ENCODE results near the gene CFAP77. TPM values are rescaled to one million over a fixed set of nuclear protein-coding genes. Genes with fewer than 3 reads are reported as not detected.

The CFAP77 gene
- polyA plus RNA-seq, 1 donor from 2014 or later: not detected

DNA sequence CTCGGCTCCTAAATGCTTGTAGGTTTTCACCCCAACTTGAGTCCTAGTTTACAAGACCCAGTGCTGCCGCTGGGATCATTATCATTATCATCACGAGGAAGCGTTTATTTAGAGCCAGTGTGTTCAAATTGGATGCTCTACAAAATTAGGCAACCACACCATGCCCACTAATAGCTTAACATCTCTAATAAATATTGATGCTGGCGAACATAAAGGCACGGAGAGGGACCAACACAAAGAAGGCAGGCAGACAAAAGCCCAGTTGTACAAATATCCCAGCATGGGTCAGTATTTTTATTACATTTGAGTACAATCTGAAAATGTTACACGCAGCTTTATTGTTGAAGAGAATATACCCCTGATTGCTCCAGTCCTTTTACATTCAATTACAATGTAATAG is 4.7 kb downstream of the CFAP77 start:
- H3K9ac ChIP-seq (ENCODE audit: low read length): no peak overlapping the region
- H3K9me3 ChIP-seq (ENCODE audit: low read length): no peaks in the 10 kb centered on the region
- no peaks in the 10 kb centered on the region for H3F3A ChIP-seq (ENCODE audit: insufficient read depth, low read length, poor library complexity, severe bottlenecking)
- TF ChIP-seq RAD21 (conservative IDR thresholded peaks at IDR 0.05): no peak
- TF ChIP-seq, protein P1, sequence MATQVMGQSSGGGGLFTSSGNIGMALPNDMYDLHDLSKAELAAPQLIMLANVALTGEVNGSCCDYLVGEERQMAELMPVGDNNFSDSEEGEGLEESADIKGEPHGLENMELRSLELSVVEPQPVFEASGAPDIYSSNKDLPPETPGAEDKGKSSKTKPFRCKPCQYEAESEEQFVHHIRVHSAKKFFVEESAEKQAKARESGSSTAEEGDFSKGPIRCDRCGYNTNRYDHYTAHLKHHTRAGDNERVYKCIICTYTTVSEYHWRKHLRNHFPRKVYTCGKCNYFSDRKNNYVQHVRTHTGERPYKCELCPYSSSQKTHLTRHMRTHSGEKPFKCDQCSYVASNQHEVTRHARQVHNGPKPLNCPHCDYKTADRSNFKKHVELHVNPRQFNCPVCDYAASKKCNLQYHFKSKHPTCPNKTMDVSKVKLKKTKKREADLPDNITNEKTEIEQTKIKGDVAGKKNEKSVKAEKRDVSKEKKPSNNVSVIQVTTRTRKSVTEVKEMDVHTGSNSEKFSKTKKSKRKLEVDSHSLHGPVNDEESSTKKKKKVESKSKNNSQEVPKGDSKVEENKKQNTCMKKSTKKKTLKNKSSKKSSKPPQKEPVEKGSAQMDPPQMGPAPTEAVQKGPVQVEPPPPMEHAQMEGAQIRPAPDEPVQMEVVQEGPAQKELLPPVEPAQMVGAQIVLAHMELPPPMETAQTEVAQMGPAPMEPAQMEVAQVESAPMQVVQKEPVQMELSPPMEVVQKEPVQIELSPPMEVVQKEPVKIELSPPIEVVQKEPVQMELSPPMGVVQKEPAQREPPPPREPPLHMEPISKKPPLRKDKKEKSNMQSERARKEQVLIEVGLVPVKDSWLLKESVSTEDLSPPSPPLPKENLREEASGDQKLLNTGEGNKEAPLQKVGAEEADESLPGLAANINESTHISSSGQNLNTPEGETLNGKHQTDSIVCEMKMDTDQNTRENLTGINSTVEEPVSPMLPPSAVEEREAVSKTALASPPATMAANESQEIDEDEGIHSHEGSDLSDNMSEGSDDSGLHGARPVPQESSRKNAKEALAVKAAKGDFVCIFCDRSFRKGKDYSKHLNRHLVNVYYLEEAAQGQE (IDR thresholded peaks at IDR 0.05; ENCODE audit: borderline replicate concordance): no peak
- no peak for TF ChIP-seq SMC3 (conservative IDR thresholded peaks at IDR 0.05; ENCODE audit: poor library complexity)
- TF ChIP-seq TAF1 (IDR thresholded peaks at IDR 0.05; ENCODE audit: low read depth): no peak
- no peak for TF ChIP-seq POLR2AphosphoS5 (IDR thresholded peaks at IDR 0.05)
- TF ChIP-seq EZH2 (IDR thresholded peaks at IDR 0.05; ENCODE audit: borderline replicate concordance, insufficient read depth, low read length, poor library complexity, severe bottlenecking): no peak
- TF ChIP-seq, protein P2, sequence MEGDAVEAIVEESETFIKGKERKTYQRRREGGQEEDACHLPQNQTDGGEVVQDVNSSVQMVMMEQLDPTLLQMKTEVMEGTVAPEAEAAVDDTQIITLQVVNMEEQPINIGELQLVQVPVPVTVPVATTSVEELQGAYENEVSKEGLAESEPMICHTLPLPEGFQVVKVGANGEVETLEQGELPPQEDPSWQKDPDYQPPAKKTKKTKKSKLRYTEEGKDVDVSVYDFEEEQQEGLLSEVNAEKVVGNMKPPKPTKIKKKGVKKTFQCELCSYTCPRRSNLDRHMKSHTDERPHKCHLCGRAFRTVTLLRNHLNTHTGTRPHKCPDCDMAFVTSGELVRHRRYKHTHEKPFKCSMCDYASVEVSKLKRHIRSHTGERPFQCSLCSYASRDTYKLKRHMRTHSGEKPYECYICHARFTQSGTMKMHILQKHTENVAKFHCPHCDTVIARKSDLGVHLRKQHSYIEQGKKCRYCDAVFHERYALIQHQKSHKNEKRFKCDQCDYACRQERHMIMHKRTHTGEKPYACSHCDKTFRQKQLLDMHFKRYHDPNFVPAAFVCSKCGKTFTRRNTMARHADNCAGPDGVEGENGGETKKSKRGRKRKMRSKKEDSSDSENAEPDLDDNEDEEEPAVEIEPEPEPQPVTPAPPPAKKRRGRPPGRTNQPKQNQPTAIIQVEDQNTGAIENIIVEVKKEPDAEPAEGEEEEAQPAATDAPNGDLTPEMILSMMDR (IDR thresholded peaks at IDR 0.05; ENCODE audit: poor library complexity, severe bottlenecking): no peak
- TF ChIP-seq MXI1 (conservative IDR thresholded peaks at IDR 0.05; ENCODE audit: poor library complexity, severe bottlenecking): no peak
- TF ChIP-seq EP300 (conservative IDR thresholded peaks at IDR 0.05; ENCODE audit: poor library complexity, severe bottlenecking): no peak
- H3K27me3 ChIP-seq (ENCODE audit: insufficient read depth, low read depth, low read length): peaks cover 86% of the 10 kb centered on the region
- no peaks in the 10 kb centered on the region for H3K9me2 ChIP-seq (ENCODE audit: insufficient read depth, low read length)
- no peaks in the 10 kb centered on the region for H4K20me1 ChIP-seq (ENCODE audit: insufficient read depth)
- no peaks in the 10 kb centered on the region for H3K79me2 ChIP-seq (replicated peaks; ENCODE audit: insufficient read depth, low read length)
- H3K4me2 ChIP-seq (ENCODE audit: low read length): no peak overlapping the region
- no peak overlapping the region for H3K4me3 ChIP-seq (ENCODE audit: low read length)
- no peaks in the 10 kb centered on the region for H3K36me3 ChIP-seq (ENCODE audit: insufficient read depth, low read length)
- H2AFZ ChIP-seq (ENCODE audit: low read depth, low read length): no peak overlapping the region
- H3K27ac ChIP-seq (ENCODE audit: low read length): no peak overlapping the region

DNA sequence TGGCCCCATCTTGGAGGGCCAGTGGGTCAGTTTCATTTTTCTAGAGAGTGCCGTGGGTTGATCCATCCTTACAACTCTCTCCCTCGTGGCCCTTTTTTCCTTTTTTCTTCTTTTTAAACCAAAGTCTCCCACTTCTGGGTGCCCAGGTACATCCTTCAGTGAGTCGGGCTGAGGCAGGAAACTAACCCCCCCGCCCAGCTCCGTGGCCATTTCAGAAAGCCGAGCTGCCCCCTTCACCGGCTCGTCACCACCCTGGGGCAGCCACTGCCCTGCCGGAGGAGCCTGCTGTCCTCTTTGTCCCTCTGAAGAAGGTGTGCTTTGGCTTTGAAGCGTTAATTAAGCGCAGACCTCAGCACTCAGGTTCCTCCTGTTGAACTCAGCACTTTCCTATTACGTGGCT is 5.2 kb downstream of the CFAP77 start:
- no peak overlapping the region for H3K27ac ChIP-seq (ENCODE audit: low read length)
- H3K9me3 ChIP-seq (ENCODE audit: low read length): no peaks in the 10 kb centered on the region
- no peaks in the 10 kb centered on the region for H3K36me3 ChIP-seq (ENCODE audit: insufficient read depth, low read length)
- no peak overlapping the region for H3K9ac ChIP-seq (ENCODE audit: low read length)
- H3K79me2 ChIP-seq (replicated peaks; ENCODE audit: insufficient read depth, low read length): no peaks in the 10 kb centered on the region
- no peak for TF ChIP-seq RAD21 (conservative IDR thresholded peaks at IDR 0.05)
- TF ChIP-seq MXI1 (conservative IDR thresholded peaks at IDR 0.05; ENCODE audit: poor library complexity, severe bottlenecking): no peak
- no peak for TF ChIP-seq TAF1 (IDR thresholded peaks at IDR 0.05; ENCODE audit: low read depth)
- TF ChIP-seq POLR2AphosphoS5 (IDR thresholded peaks at IDR 0.05): no peak
- no peak for TF ChIP-seq SMC3 (conservative IDR thresholded peaks at IDR 0.05; ENCODE audit: poor library complexity)
- no peak for TF ChIP-seq EP300 (conservative IDR thresholded peaks at IDR 0.05; ENCODE audit: poor library complexity, severe bottlenecking)
- no peaks in the 10 kb centered on the region for H3K9me2 ChIP-seq (ENCODE audit: insufficient read depth, low read length)
- no peaks in the 10 kb centered on the region for H3F3A ChIP-seq (ENCODE audit: insufficient read depth, low read length, poor library complexity, severe bottlenecking)
- peaks cover 82% of the 10 kb centered on the region for H3K27me3 ChIP-seq (ENCODE audit: insufficient read depth, low read depth, low read length)
- H3K4me3 ChIP-seq (ENCODE audit: low read length): no peak overlapping the region
- H2AFZ ChIP-seq (ENCODE audit: low read depth, low read length): no peak overlapping the region
- H4K20me1 ChIP-seq (ENCODE audit: insufficient read depth): no peaks in the 10 kb centered on the region
- no peak overlapping the region for H3K4me2 ChIP-seq (ENCODE audit: low read length)
